Endodermal cell (in vitro differentiated cells): Measurements from ENCODE around the gene STX11. TPM values are rescaled to one million over a fixed set of nuclear protein-coding genes. Genes with fewer than 3 reads are reported as not detected.

Experiments
- DNase-seq: peaks from one replicate; pipeline ENCODE4 v3.0.0-alpha.2; 2017
- H3K27ac ChIP-seq: 2 replicates; pipeline ENCODE4 v1.5.1; 2013; ENCODE audit warnings: mild to moderate bottlenecking, low read depth, low read length, moderate library complexity
- H3K27me3 ChIP-seq: 2 replicates; pipeline ENCODE4 v1.6.1; 2013; ENCODE audit warnings: mild to moderate bottlenecking, low read length, moderate library complexity; ENCODE audit not compliant: insufficient read depth, control insufficient read depth, poor library complexity, severe bottlenecking
- H3K36me3 ChIP-seq: 2 replicates; pipeline ENCODE4 v1.7.0; 2013; ENCODE audit warnings: mild to moderate bottlenecking, low read length, moderate library complexity; ENCODE audit not compliant: control insufficient read depth, insufficient read depth
- H3K4me1 ChIP-seq: one replicate; pipeline ENCODE4 v1.7.0; 2013; ENCODE audit warnings: low read length; ENCODE audit not compliant: control insufficient read depth, insufficient read depth
- H3K4me3 ChIP-seq: 2 replicates; pipeline ENCODE4 v1.5.1; 2013; ENCODE audit warnings: mild to moderate bottlenecking, low read length, moderate library complexity
- H3K9ac ChIP-seq: 2 replicates; pipeline ENCODE4 v1.6.1; 2013; ENCODE audit warnings: mild to moderate bottlenecking, low read length, moderate library complexity; ENCODE audit not compliant: poor library complexity, severe bottlenecking; ENCODE audit errors: extremely low read depth
- H3K9me3 ChIP-seq: 2 replicates; pipeline ENCODE4 v1.6.1; 2013; ENCODE audit warnings: mild to moderate bottlenecking, low read length, moderate library complexity; ENCODE audit not compliant: control insufficient read depth
- H3K27ac Mint-ChIP-seq: 2 replicates; pipeline ENCODE4 v1.8.0; 2020; ENCODE audit warnings: mixed read lengths
- H3K27me3 Mint-ChIP-seq: 2 replicates; pipeline ENCODE4 v1.8.0; 2021; ENCODE audit warnings: mild to moderate bottlenecking, mixed read lengths; ENCODE audit not compliant: insufficient read depth
- H3K36me3 Mint-ChIP-seq: 2 replicates; pipeline ENCODE4 v1.8.0; 2020; ENCODE audit warnings: low read depth, mixed read lengths
- H3K4me1 Mint-ChIP-seq: 2 replicates; pipeline ENCODE4 v1.8.0; 2020; ENCODE audit warnings: mixed read lengths
- H3K4me3 Mint-ChIP-seq: 2 replicates; pipeline ENCODE4 v1.8.0; 2020; ENCODE audit warnings: mild to moderate bottlenecking, moderate library complexity, mixed read lengths
- H3K9me3 Mint-ChIP-seq: 2 replicates; pipeline ENCODE4 v1.8.0; 2020; ENCODE audit warnings: mild to moderate bottlenecking, mixed read lengths
- WGBS, 2 experiments: methylation state at CpG; one replicate each; pipeline versions ENCODE4 v1.1.5 to v1.1.7; 2013; ENCODE audit warnings: missing lambda C conversion rate in 2 of 2, mixed read lengths in 1 of 2; ENCODE audit not compliant: insufficient coverage in 1 of 2, insufficient read length in 1 of 2; 5-methylcytosine and 5-hydroxymethylcytosine counted together
- total RNA-seq, 2 donors: library from RNA; stranded (reverse); fragmentation: NEBNext Ultra II Directional in 1 of 2; extraction: Animal tissue kit (Norgen Biotek cat#: 25700) in 1 of 2; gene quantifications; 2 replicates in 1 of 2; 3 replicates in 1 of 2; pipeline ENCODE4 v1.2.1, GENCODE V29; 2021
- TF ChIP-seq, protein P1 (sequence below): fragments of 200-600 bp; sonication (generic); conservative IDR thresholded peaks from 2 replicates; pipeline ENCODE4 v1.5.0; 2021; ENCODE audit warnings: antibody characterized with exemption, mild to moderate bottlenecking

Gene STX11
- total RNA-seq, 2 donors from 2014 or later: 0.29 TPM; not detected in 1

DNA sequence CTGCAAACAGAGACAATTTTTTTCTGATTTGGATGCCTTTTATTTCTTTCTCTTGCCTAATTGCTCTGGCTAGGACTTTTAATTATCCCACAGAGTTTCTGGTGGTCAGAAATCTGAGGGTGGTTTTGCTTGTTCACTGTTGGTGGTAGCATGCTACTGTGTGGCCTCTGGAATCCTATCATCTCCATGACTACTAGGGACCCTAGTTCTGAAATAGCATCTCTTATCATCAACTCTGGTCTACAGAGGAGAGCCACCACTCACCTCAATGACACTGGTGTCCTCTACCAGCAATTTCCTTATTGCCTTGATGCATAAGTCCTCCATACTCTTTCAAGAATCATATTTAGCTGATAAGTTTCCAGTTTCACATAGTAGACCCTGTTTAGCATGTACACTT lies 27.5 kb upstream of the STX11 start:
- no peak for DNase-seq
- H3K36me3 Mint-ChIP-seq: no peaks in the 10 kb centered on the region
- H3K27me3 ChIP-seq: no peaks in the 10 kb centered on the region
- H3K9me3 Mint-ChIP-seq: no peaks in the 10 kb centered on the region
- H3K4me3 ChIP-seq: no peak overlapping the region
- no peaks in the 10 kb centered on the region for H3K4me1 Mint-ChIP-seq
- H3K27ac Mint-ChIP-seq: no peak overlapping the region
- no peak overlapping the region for H3K27ac ChIP-seq
- H3K27me3 Mint-ChIP-seq: no peaks in the 10 kb centered on the region
- no peaks in the 10 kb centered on the region for H3K9me3 ChIP-seq
- H3K36me3 ChIP-seq: no peaks in the 10 kb centered on the region
- H3K9ac ChIP-seq: no peak overlapping the region
- H3K4me1 ChIP-seq: no peaks in the 10 kb centered on the region
- TF ChIP-seq, protein P1, sequence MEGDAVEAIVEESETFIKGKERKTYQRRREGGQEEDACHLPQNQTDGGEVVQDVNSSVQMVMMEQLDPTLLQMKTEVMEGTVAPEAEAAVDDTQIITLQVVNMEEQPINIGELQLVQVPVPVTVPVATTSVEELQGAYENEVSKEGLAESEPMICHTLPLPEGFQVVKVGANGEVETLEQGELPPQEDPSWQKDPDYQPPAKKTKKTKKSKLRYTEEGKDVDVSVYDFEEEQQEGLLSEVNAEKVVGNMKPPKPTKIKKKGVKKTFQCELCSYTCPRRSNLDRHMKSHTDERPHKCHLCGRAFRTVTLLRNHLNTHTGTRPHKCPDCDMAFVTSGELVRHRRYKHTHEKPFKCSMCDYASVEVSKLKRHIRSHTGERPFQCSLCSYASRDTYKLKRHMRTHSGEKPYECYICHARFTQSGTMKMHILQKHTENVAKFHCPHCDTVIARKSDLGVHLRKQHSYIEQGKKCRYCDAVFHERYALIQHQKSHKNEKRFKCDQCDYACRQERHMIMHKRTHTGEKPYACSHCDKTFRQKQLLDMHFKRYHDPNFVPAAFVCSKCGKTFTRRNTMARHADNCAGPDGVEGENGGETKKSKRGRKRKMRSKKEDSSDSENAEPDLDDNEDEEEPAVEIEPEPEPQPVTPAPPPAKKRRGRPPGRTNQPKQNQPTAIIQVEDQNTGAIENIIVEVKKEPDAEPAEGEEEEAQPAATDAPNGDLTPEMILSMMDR: no peak
- no peak overlapping the region for H3K4me3 Mint-ChIP-seq

GRCh38 chr6:144123421-144123820 lies 26.9 kb upstream of the STX11 start:
- Mint-ChIP-seq H3K9me3 (no peaks in the 10 kb centered on the region), H3K4me1 (no peaks in the 10 kb centered on the region), H3K27me3 (peaks cover under 1% of the 10 kb centered on the region), H3K4me3 (no peak overlapping the region), H3K36me3 (no peaks in the 10 kb centered on the region), H3K27ac (no peak overlapping the region)
- 75 to 92% methylated on average over 2 of the region's 2 CpGs for WGBS, 2 experiments
- H3K4me3 ChIP-seq: no peak overlapping the region
- H3K27me3 ChIP-seq: no peaks in the 10 kb centered on the region
- no peaks in the 10 kb centered on the region for H3K9me3 ChIP-seq
- no peaks in the 10 kb centered on the region for H3K4me1 ChIP-seq
- TF ChIP-seq, protein P1: no peak
- DNase-seq: no peak
- no peak overlapping the region for H3K27ac ChIP-seq
- H3K9ac ChIP-seq: no peak overlapping the region
- no peaks in the 10 kb centered on the region for H3K36me3 ChIP-seq

DNA sequence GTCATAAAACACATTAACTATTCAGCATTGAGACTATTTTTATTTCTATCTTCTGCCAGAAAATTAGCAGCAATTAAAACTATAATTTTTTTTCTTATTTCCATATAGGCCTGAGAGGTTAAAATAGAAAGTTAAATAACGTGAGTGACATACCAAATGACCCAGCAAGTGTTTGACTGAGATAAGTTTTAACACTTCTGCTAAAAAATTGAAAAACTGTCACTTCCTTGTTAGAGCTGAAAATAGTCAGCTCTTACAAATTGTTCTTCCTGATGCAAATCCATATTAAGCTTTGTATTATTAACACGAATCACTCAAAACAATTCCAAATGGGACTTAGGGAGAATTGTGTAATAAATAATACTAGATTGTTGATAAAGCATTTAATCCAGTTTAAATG lies 26.5 kb upstream of the STX11 start:
- H3K4me1 ChIP-seq: no peaks in the 10 kb centered on the region
- Mint-ChIP-seq H3K27ac (no peak overlapping the region), H3K36me3 (no peaks in the 10 kb centered on the region), H3K4me1 (no peaks in the 10 kb centered on the region), H3K27me3 (peaks cover 2% of the 10 kb centered on the region), H3K9me3 (no peaks in the 10 kb centered on the region), H3K4me3 (no peak overlapping the region)
- no peak overlapping the region for H3K4me3 ChIP-seq
- H3K36me3 ChIP-seq: no peaks in the 10 kb centered on the region
- no peak overlapping the region for H3K9ac ChIP-seq
- no peak overlapping the region for H3K27ac ChIP-seq
- TF ChIP-seq, protein P1: no peak
- WGBS, 2 experiments: 86 to 95% methylated on average over 1 to 2 of the region's 2 CpGs
- DNase-seq: no peak
- no peaks in the 10 kb centered on the region for H3K27me3 ChIP-seq
- H3K9me3 ChIP-seq: no peaks in the 10 kb centered on the region
